SK-N-SH (cell line): ENCODE results near the gene BRINP2. TPM values are rescaled to one million over a fixed set of nuclear protein-coding genes. Genes with fewer than 3 reads are reported as not detected.

Experiments
- CTCF ChIA-PET: fragments of 300-600, 350-600 bp; formaldehyde crosslinking; extraction: SDS; loops from one replicate; lab custom pipeline; 2021; lab: Yijun Ruan, JAX
- POLR2A ChIA-PET: fragments of 350-600 bp; sonication (Branson Sonifier 250); formaldehyde crosslinking; extraction: SDS; loops from one replicate; lab custom pipeline; 2020; ENCODE audit warnings: antibody characterized with exemption, inconsistent platforms; lab: Yijun Ruan, JAX
- DNase-seq: peaks from one replicate; pipeline ENCODE4 v3.0.0; 2012
- H2AFZ ChIP-seq: fragments of 200-600 bp; sonication (generic); 2 replicates; pipeline ENCODE4 v1.8.1; 2016; ENCODE audit warnings: antibody characterized with exemption, mild to moderate bottlenecking, low read depth
- H3F3A ChIP-seq: fragments of 200-600 bp; sonication (generic); replicated peaks from 2 replicates; pipeline ENCODE3; 2016; ENCODE audit warnings: antibody characterized with exemption, mild to moderate bottlenecking; ENCODE audit not compliant: insufficient read depth
- H3K27ac ChIP-seq, 2 experiments: fragments of 200-500 bp in 1 of 2; fragments of 200-600 bp in 1 of 2; sonication (Bioruptor generic) in 1 of 2; sonication (generic), shearing (Covaris generic) in 1 of 2; 2 replicates each; pipeline versions ENCODE4 v1.5.1 to v1.6.1; 2014 to 2016; ENCODE audit warnings: low read depth in 2 of 2, inconsistent platforms in 1 of 2, low read length in 1 of 2, mild to moderate bottlenecking in 1 of 2, mixed read lengths in 1 of 2
- H3K27me3 ChIP-seq: fragments of 200-600 bp; sonication (generic), shearing (Covaris generic); 2 replicates; pipeline ENCODE4 v1.6.1; 2016; ENCODE audit warnings: mixed run types; ENCODE audit not compliant: insufficient read depth
- H3K36me3 ChIP-seq, 2 experiments: fragments of 200-500 bp in 1 of 2; fragments of 200-600 bp in 1 of 2; sonication (Bioruptor generic) in 1 of 2; sonication (generic) in 1 of 2; replicated peaks in 1 of 2; 2 replicates each; pipeline versions ENCODE3 to v1.5.1; 2014 to 2016; ENCODE audit warnings: low read length in 1 of 2, mild to moderate bottlenecking in 1 of 2; ENCODE audit not compliant: insufficient read depth in 2 of 2, control insufficient read depth in 1 of 2
- H3K4me1 ChIP-seq, 2 experiments: fragments of 200-500 bp in 1 of 2; fragments of 200-600 bp in 1 of 2; sonication (Bioruptor generic) in 1 of 2; sonication (generic), shearing (Covaris generic) in 1 of 2; 2 replicates each; pipeline versions ENCODE4 v1.5.1 to v1.6.1; 2014 to 2016; ENCODE audit warnings: low read depth in 1 of 2, low read length in 1 of 2, mixed run types in 1 of 2; ENCODE audit not compliant: insufficient read depth in 2 of 2, control insufficient read depth in 1 of 2
- H3K4me2 ChIP-seq: fragments of 200-600 bp; sonication (generic), shearing (Covaris generic); 2 replicates; pipeline ENCODE4 v1.6.1; 2017; ENCODE audit warnings: mixed run types
- H3K4me3 ChIP-seq, 2 experiments: fragments of 200-500 bp in 1 of 2; fragments of 200-600 bp in 1 of 2; sonication (Bioruptor generic) in 1 of 2; sonication (generic), shearing (Covaris generic) in 1 of 2; 2 replicates each; pipeline versions ENCODE4 v1.5.1 to v1.8.1; 2014 to 2016; ENCODE audit warnings: low read depth in 2 of 2, inconsistent platforms in 1 of 2, low read length in 1 of 2, mild to moderate bottlenecking in 1 of 2, mixed read lengths in 1 of 2, moderate library complexity in 1 of 2
- H3K79me2 ChIP-seq: fragments of 200-600 bp; sonication (generic); 2 replicates; pipeline ENCODE4 v1.8.1; 2017; ENCODE audit warnings: mild to moderate bottlenecking; ENCODE audit not compliant: insufficient read depth
- H3K9ac ChIP-seq: fragments of 200-600 bp; sonication (generic); 2 replicates; pipeline ENCODE4 v1.6.1; 2017; ENCODE audit warnings: mixed run types
- H3K9me2 ChIP-seq: fragments of 200-600 bp; sonication (generic); 2 replicates; pipeline ENCODE4 v1.6.1; 2017; ENCODE audit warnings: mixed run types
- H3K9me3 ChIP-seq: fragments of 200-600 bp; sonication (generic); 2 replicates; pipeline ENCODE4 v1.6.1; 2017; ENCODE audit warnings: mixed run types, mild to moderate bottlenecking, moderate library complexity
- H4K20me1 ChIP-seq: fragments of 200-600 bp; sonication (generic); 2 replicates; pipeline ENCODE4 v1.6.1; 2017; ENCODE audit warnings: mild to moderate bottlenecking, mixed run types; ENCODE audit not compliant: insufficient read depth
- ELF1 ChIP-seq: IDR thresholded peaks from 2 replicates; pipeline ENCODE4 v1.4.0; 2012
- EP300 ChIP-seq, 2 experiments: IDR thresholded peaks; 2 replicates each; pipeline versions ENCODE4 v1.4.0 to v1.6.1; 2012; ENCODE audit warnings: borderline replicate concordance in 1 of 2, low read depth in 1 of 2, low read length in 1 of 2
- EZH2phosphoT487 ChIP-seq: fragments of 200-600 bp; sonication (generic); IDR thresholded peaks from 2 replicates; pipeline ENCODE4 v1.6.1; 2017; ENCODE audit warnings: low read depth, mixed run types, mild to moderate bottlenecking, antibody characterized with exemption, moderate library complexity, borderline replicate concordance
- GABPA ChIP-seq: IDR thresholded peaks from 2 replicates; pipeline ENCODE4 v1.4.0; 2012; ENCODE audit warnings: low read depth, mild to moderate bottlenecking
- GATA2 ChIP-seq: sonication (generic); formaldehyde crosslinking; IDR thresholded peaks from 2 replicates; pipeline ENCODE4 v1.5.0; 2020; ENCODE audit warnings: mild to moderate bottlenecking, missing genetic modification reagents
- JUND ChIP-seq: IDR thresholded peaks from 2 replicates; pipeline ENCODE4 v1.4.0; 2012
- NFIC ChIP-seq: IDR thresholded peaks from 2 replicates; pipeline ENCODE4 v1.4.0; 2012; ENCODE audit warnings: borderline replicate concordance
- RCOR1 ChIP-seq: fragments of 150-350 bp; IDR thresholded peaks from 2 replicates; pipeline ENCODE4 v1.6.1; 2017; ENCODE audit warnings: antibody characterized with exemption, low read length
- RXRA ChIP-seq: IDR thresholded peaks from 2 replicates; pipeline ENCODE4 v1.4.0; 2012; ENCODE audit warnings: low read depth, mild to moderate bottlenecking, borderline replicate concordance
- SMC3 ChIP-seq: IDR thresholded peaks from 2 replicates; pipeline ENCODE4 v1.6.1; 2012; ENCODE audit warnings: low read depth, low read length, improper control_type of control experiment
- TAF1 ChIP-seq: IDR thresholded peaks from 2 replicates; pipeline ENCODE4 v1.6.1; 2012; ENCODE audit warnings: low read depth, mild to moderate bottlenecking, low read length, moderate library complexity, borderline replicate concordance
- TEAD4 ChIP-seq: IDR thresholded peaks from 2 replicates; pipeline ENCODE4 v1.4.0; 2012; ENCODE audit warnings: mild to moderate bottlenecking, borderline replicate concordance; ENCODE audit not compliant: insufficient read depth
- WGBS: methylation state at CpG from one replicate; pipeline ENCODE4 v1.1.6; 2017; ENCODE audit warnings: low lambda C conversion rate; 5-methylcytosine and 5-hydroxymethylcytosine counted together
- polyA plus RNA-seq, 3 experiments: library from polyadenylated mRNA; depleted of rRNA; stranded (reverse); fragments of >200 nt; gene quantifications; 2 replicates each; pipeline ENCODE4 v1.2.3, GENCODE V29; 2012
- TF ChIP-seq, protein P1 (sequence below): IDR thresholded peaks from 2 replicates; pipeline ENCODE4 v1.4.0; 2012; ENCODE audit warnings: low read depth, borderline replicate concordance
- TF ChIP-seq, protein P2 (sequence below): IDR thresholded peaks from 2 replicates; pipeline ENCODE4; 2012
- TF ChIP-seq, protein P3 (sequence below): IDR thresholded peaks from 2 replicates; pipeline ENCODE4 v1.6.1; 2012; ENCODE audit warnings: mild to moderate bottlenecking, low read depth, low read length, moderate library complexity

Gene BRINP2
- polyA plus RNA-seq, 1 of the 3 experiments (the other 2 are of a cell fraction): 0.12 TPM

DNA sequence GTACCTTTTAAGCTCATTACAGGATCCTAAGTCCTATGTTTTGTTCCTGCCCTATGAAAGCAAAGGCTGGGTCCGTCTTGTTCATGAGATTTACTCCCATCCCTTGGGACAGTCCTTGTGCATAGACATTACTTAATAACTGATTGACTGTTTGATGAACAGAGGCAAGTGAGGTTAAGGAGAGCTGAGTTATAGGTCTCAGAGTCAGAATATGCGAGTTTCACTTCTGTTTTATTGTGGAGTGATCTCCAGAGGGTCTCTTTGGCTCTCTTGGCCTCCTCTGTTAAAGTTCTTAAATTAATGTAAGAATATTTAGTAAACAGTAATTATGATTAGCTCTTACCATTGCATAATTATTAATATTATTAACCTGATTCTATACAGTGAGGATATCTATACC is 52.6 kb downstream of the BRINP2 start:
- Histone ChIP-seq H3K79me2 (no peaks in the 10 kb centered on the region), H2AFZ (no peak overlapping the region), H3K4me3 (no peak overlapping the region)
- TF ChIP-seq GATA2 (CRISPR knock-in tag) (no peak), NFIC (no peak), EP300 (IDR thresholded peaks at IDR 0.05; ENCODE audit: borderline replicate concordance in 1 of 2, low read depth in 1 of 2, low read length in 1 of 2) (no peak)
- TF ChIP-seq, all 33 proteins: peak for 0
- Histone ChIP-seq H3K9me3 (no peaks in the 10 kb centered on the region), H3K4me2 (no peak overlapping the region), H3K36me3 (no peaks in the 10 kb centered on the region), H3K27me3 (no peaks in the 10 kb centered on the region), H3K27ac (no peak overlapping the region), H4K20me1 (no peaks in the 10 kb centered on the region), H3K9ac (no peak overlapping the region), H3F3A (no peaks in the 10 kb centered on the region), H3K4me1 (peaks cover 0 to 18% of the 10 kb centered on the region in 2 experiments; a peak in 1 of 4 replicates), H3K9me2 (no peaks in the 10 kb centered on the region)
- 20% methylated on average over 2 of the region's 2 CpGs for WGBS
- POLR2A ChIA-PET: no interaction called here
- no peak for DNase-seq
- CTCF ChIA-PET: no interaction called here

DNA sequence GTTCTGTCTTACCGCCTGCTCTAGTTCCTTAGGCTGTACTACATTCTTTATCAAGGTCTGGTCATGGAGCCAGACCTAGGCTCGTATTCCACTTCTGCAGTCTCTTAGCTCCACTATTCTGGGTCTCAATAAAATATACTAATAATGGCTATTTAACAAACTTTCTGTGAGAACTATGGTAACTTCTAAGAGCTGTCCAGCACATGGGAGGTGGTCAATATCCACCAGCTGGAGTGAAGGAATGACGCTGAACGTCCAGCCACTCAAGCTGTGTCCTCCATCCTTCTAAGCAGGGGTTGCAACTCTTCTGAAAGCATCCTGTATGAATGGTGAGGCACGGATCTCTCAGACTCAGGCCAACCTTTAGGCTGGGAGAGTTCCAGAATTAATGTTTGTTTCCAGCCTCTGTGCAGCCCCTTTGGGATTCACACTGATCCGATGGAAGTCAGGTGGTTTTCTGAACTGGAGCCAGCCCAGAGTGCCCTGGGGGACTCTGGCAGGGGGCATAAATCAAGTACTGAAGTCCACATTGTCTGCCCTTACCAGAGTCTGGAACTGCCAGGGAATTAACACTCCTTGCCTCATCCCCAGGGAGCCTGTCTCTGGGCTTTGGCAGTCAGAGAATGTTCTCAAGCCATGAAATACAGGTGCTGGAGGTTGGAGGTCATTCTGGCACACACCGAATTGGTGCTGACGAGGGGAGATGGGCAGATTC is 57.4 kb downstream of the BRINP2 start:
- Histone ChIP-seq H3K27ac (no peak overlapping the region), H3K79me2 (no peaks in the 10 kb centered on the region), H3K9ac (no peak overlapping the region), H3F3A (no peaks in the 10 kb centered on the region), H3K9me3 (no peaks in the 10 kb centered on the region), H3K36me3 (peaks cover 0 to 3% of the 10 kb centered on the region in 2 experiments)
- ChIA-PET CTCF (no interaction called here), POLR2A (no interaction called here)
- DNase-seq: no peak
- WGBS: 31% methylated on average over 8 of the region's 8 CpGs
- no peak for TF ChIP-seq TEAD4
- no peak for TF ChIP-seq JUND
- no peak for TF ChIP-seq RXRA
- TF ChIP-seq, all 33 proteins: peak for 0
- Histone ChIP-seq H4K20me1 (no peaks in the 10 kb centered on the region), H3K4me1 (peaks cover 0 to 14% of the 10 kb centered on the region in 2 experiments; a peak in 1 of 4 replicates), H3K27me3 (no peaks in the 10 kb centered on the region), H3K4me2 (no peak overlapping the region), H3K9me2 (no peaks in the 10 kb centered on the region), H3K4me3 (no peak overlapping the region), H2AFZ (no peak overlapping the region)

DNA sequence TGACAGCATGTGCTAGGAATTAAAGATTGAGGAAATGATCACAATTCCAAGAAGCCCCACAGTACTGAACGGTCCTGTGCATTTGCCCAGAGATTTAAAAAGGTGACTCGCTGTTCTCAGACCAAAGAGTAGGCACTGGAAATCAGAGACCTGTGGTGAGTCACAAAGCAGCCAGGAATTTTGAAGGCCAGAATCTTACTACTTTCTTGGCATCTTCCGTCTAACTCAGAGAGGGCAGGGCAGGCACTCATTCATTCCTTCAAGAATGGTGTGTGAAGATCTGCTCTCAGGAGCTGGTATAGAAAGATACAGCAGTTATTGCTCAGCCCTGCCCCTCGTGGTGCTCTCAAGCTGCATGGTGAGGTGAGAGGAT is 57.9 kb downstream of the BRINP2 start:
- Histone ChIP-seq H3K4me1 (peaks cover 0 to 14% of the 10 kb centered on the region in 2 experiments; a peak in 1 of 4 replicates), H3K36me3 (peaks cover 0 to 3% of the 10 kb centered on the region in 2 experiments), H3K9me2 (no peaks in the 10 kb centered on the region), H2AFZ (no peak overlapping the region), H4K20me1 (no peaks in the 10 kb centered on the region), H3K27ac (no peak overlapping the region), H3K4me3 (no peak overlapping the region), H3K27me3 (no peaks in the 10 kb centered on the region), H3K9ac (no peak overlapping the region), H3K4me2 (no peak overlapping the region), H3K9me3 (no peaks in the 10 kb centered on the region), H3K79me2 (no peaks in the 10 kb centered on the region), H3F3A (no peaks in the 10 kb centered on the region)
- WGBS: 14% methylated on average over 3 of the region's 4 CpGs
- CTCF ChIA-PET: no interaction called here
- DNase-seq: no peak
- POLR2A ChIA-PET: no interaction called here
- no peak for TF ChIP-seq JUND
- TF ChIP-seq, protein P1, sequence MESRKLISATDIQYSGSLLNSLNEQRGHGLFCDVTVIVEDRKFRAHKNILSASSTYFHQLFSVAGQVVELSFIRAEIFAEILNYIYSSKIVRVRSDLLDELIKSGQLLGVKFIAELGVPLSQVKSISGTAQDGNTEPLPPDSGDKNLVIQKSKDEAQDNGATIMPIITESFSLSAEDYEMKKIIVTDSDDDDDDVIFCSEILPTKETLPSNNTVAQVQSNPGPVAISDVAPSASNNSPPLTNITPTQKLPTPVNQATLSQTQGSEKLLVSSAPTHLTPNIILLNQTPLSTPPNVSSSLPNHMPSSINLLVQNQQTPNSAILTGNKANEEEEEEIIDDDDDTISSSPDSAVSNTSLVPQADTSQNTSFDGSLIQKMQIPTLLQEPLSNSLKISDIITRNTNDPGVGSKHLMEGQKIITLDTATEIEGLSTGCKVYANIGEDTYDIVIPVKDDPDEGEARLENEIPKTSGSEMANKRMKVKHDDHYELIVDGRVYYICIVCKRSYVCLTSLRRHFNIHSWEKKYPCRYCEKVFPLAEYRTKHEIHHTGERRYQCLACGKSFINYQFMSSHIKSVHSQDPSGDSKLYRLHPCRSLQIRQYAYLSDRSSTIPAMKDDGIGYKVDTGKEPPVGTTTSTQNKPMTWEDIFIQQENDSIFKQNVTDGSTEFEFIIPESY: no peak
- no peak for TF ChIP-seq TAF1
- no peak for TF ChIP-seq EZH2phosphoT487
- no peak for TF ChIP-seq RCOR1
- no peak for TF ChIP-seq ELF1
- TF ChIP-seq GABPA: no peak
- TF ChIP-seq, protein P2, sequence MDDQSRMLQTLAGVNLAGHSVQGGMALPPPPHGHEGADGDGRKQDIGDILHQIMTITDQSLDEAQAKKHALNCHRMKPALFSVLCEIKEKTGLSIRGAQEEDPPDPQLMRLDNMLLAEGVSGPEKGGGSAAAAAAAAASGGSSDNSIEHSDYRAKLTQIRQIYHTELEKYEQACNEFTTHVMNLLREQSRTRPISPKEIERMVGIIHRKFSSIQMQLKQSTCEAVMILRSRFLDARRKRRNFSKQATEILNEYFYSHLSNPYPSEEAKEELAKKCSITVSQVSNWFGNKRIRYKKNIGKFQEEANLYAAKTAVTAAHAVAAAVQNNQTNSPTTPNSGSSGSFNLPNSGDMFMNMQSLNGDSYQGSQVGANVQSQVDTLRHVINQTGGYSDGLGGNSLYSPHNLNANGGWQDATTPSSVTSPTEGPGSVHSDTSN: no peak
- no peak for TF ChIP-seq SMC3
- TF ChIP-seq, protein P3, sequence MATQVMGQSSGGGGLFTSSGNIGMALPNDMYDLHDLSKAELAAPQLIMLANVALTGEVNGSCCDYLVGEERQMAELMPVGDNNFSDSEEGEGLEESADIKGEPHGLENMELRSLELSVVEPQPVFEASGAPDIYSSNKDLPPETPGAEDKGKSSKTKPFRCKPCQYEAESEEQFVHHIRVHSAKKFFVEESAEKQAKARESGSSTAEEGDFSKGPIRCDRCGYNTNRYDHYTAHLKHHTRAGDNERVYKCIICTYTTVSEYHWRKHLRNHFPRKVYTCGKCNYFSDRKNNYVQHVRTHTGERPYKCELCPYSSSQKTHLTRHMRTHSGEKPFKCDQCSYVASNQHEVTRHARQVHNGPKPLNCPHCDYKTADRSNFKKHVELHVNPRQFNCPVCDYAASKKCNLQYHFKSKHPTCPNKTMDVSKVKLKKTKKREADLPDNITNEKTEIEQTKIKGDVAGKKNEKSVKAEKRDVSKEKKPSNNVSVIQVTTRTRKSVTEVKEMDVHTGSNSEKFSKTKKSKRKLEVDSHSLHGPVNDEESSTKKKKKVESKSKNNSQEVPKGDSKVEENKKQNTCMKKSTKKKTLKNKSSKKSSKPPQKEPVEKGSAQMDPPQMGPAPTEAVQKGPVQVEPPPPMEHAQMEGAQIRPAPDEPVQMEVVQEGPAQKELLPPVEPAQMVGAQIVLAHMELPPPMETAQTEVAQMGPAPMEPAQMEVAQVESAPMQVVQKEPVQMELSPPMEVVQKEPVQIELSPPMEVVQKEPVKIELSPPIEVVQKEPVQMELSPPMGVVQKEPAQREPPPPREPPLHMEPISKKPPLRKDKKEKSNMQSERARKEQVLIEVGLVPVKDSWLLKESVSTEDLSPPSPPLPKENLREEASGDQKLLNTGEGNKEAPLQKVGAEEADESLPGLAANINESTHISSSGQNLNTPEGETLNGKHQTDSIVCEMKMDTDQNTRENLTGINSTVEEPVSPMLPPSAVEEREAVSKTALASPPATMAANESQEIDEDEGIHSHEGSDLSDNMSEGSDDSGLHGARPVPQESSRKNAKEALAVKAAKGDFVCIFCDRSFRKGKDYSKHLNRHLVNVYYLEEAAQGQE: no peak
- TF ChIP-seq EP300 (IDR thresholded peaks at IDR 0.05; ENCODE audit: borderline replicate concordance in 1 of 2, low read depth in 1 of 2, low read length in 1 of 2): no peak
- no peak for TF ChIP-seq GATA2 (CRISPR knock-in tag)
